Stimulated activated CD4-positive, alpha-beta T cell treated with anti-CD3 and anti-CD28 coated beads, TNF-alpha, amount 100 ng/mL, for 4 hours (primary cell): ENCODE measurements around the gene ACLY.
"Not testable (repeated sequence)": the region's sequence is repeated elsewhere in the genome, so short reads cannot be mapped to it uniquely, and the experiment has no call there.

ENCODE experiments used
- DNase-seq, 3 experiments: peaks; one replicate each; pipeline ENCODE4 v3.0.0-alpha.2; 2020; ENCODE audit warnings: low read depth in 3 of 3

The ACLY gene

GRCh38 chr17:41871789-41872188 is 47.0 kb downstream of the ACLY start:
- no peak for DNase-seq

GRCh38 chr17:41870627-41871026 is 48.1 kb downstream of the ACLY start:
- DNase-seq = no peak

GRCh38 chr17:41870097-41870496 is 48.7 kb downstream of the ACLY start:
- DNase-seq = no peak

- DNase-seq = no peak
Observed at GRCh38 chr17:41869426-41869825, 49.3 kb downstream of the ACLY start.

- no peak for DNase-seq
Observed at GRCh38 chr17:41868568-41868967, 50.2 kb downstream of the ACLY start.

- DNase-seq = no peak
Observed at GRCh38 chr17:41865596-41865893, 53.2 kb downstream of the ACLY start.

GRCh38 chr17:41864836-41865595 is 53.7 kb downstream of the ACLY start, which contains the start of gene KLHL11:
TSS of gene KLHL11 (minus strand) at chr17:41865423. CDS start at chr17:41865370, 53 bp downstream.
- DNase-seq = peak; percentile 75 to 77 (median 76)

GRCh38 chr17:41864498-41864835 is 54.3 kb downstream of the ACLY start:
- DNase-seq = peak in 1 of 3 experiments; percentile 43

- no peak for DNase-seq
Observed at GRCh38 chr17:41863074-41863848, 55.5 kb downstream of the ACLY start.

GRCh38 chr17:41860254-41860931 is 58.4 kb downstream of the ACLY start:
- no peak for DNase-seq

GRCh38 chr17:41851382-41851781 is 67.4 kb downstream of the ACLY start:
- DNase-seq = not testable (repeated sequence)

- no peak for DNase-seq
Observed at GRCh38 chr17:41849251-41849990, 69.3 kb downstream of the ACLY start.

GRCh38 chr17:41848788-41849187 is 70.0 kb downstream of the ACLY start:
- no peak for DNase-seq

GRCh38 chr17:41844971-41845370 is 73.8 kb downstream of the ACLY start:
- DNase-seq = no peak

GRCh38 chr17:41840781-41841180 is 78.0 kb downstream of the ACLY start:
- not testable (repeated sequence) for DNase-seq

GRCh38 chr17:41839448-41839847 is 79.3 kb downstream of the ACLY start:
- not testable (repeated sequence) for DNase-seq

- no peak for DNase-seq
Observed at GRCh38 chr17:41837761-41838538, 80.8 kb downstream of the ACLY start, which contains the start of gene KLHL10. TSS of gene KLHL10 (plus strand) at chr17:41837825. CDS start at chr17:41837933, 108 bp downstream.

- DNase-seq = no peak
Observed at GRCh38 chr17:41836550-41837196, 82.1 kb downstream of the ACLY start.

GRCh38 chr17:41835800-41836549 is 82.8 kb downstream of the ACLY start, which contains the start of gene NT5C3B:
TSS of gene NT5C3B (minus strand) at chr17:41836232. CDS start at chr17:41836193, 39 bp downstream.
- peak; percentile 13 to 41 (median 37) for DNase-seq
